OCI-LY3 (cell line): ENCODE data around the gene STAT6.

Experiments used
- CTCF ChIP-seq: fragments of 200-600, 300-600 bp; sonication (generic); IDR thresholded peaks from 2 replicates; pipeline ENCODE4 v1.5.1; 2014; ENCODE audit warnings: antibody characterized with exemption, low read length, low read depth
- EZH2phosphoT487 ChIP-seq: fragments of 200-600 bp; shearing (Covaris generic); IDR thresholded peaks from 2 replicates; pipeline ENCODE4 v1.6.1; 2018; ENCODE audit warnings: antibody characterized with exemption, mixed run types, low read depth

- no peak for TF ChIP-seq CTCF
- TF ChIP-seq EZH2phosphoT487, result no peak
Observed at GRCh38 chr12:57160040-57160439, 48.9 kb upstream of the STAT6 start.
